Neural cell (in vitro differentiated cells): Measurements from ENCODE around the gene CAPN5. TPM values are rescaled to one million over a fixed set of nuclear protein-coding genes. Genes with fewer than 3 reads are reported as not detected.

Experiments used
- H2AFZ ChIP-seq: fragments of 200-600, 300-800 bp; sonication (generic), shearing (Covaris generic); 2 replicates; pipeline ENCODE4 v1.6.0; 2014; ENCODE audit warnings: low read depth, mild to moderate bottlenecking, antibody characterized with exemption, low read length, moderate library complexity
- H3F3A ChIP-seq: fragments of 200-600 bp; shearing (Covaris generic); 2 replicates; pipeline ENCODE4 v1.6.1; 2016; ENCODE audit warnings: mild to moderate bottlenecking, moderate library complexity, mixed read lengths, antibody characterized with exemption, low read length; ENCODE audit not compliant: insufficient read depth, poor library complexity, severe bottlenecking
- H3K27ac ChIP-seq: fragments of 200-600, 300-800 bp; sonication (generic), shearing (Covaris generic); 2 replicates; pipeline ENCODE4 v1.5.1; 2014; ENCODE audit warnings: mild to moderate bottlenecking, low read length, moderate library complexity
- H3K27me3 ChIP-seq: fragments of 300-800, 200-600 bp; sonication (generic), shearing (Covaris generic); 2 replicates; pipeline ENCODE4 v1.6.0; 2014; ENCODE audit warnings: mild to moderate bottlenecking, low read depth, low read length, moderate library complexity; ENCODE audit not compliant: insufficient read depth
- H3K36me3 ChIP-seq: fragments of 300-800, 200-600 bp; sonication (generic), shearing (Covaris generic); 2 replicates; pipeline ENCODE4 v1.5.1; 2014; ENCODE audit warnings: mild to moderate bottlenecking, antibody characterized with exemption, low read length, moderate library complexity; ENCODE audit not compliant: insufficient read depth
- H3K4me2 ChIP-seq: fragments of 300-800, 200-600 bp; sonication (generic), shearing (Covaris generic); 2 replicates; pipeline ENCODE4 v1.6.0; 2014; ENCODE audit warnings: mild to moderate bottlenecking, low read length
- H3K4me3 ChIP-seq: fragments of 300-800, 200-600 bp; sonication (generic), shearing (Covaris generic); 2 replicates; pipeline ENCODE4 v1.5.1; 2014; ENCODE audit warnings: mild to moderate bottlenecking, low read length, moderate library complexity
- H3K79me2 ChIP-seq: fragments of 200-600 bp; shearing (Covaris generic); replicated peaks from 2 replicates; pipeline ENCODE4 v1.6.0; 2014; ENCODE audit warnings: mild to moderate bottlenecking, low read length, moderate library complexity; ENCODE audit not compliant: insufficient read depth
- H3K9ac ChIP-seq: fragments of 300-800, 200-600 bp; sonication (generic), shearing (Covaris generic); 2 replicates; pipeline ENCODE4 v1.6.1; 2016; ENCODE audit warnings: mild to moderate bottlenecking, low read length, mixed read lengths
- H3K9me2 ChIP-seq: fragments of 200-600 bp; shearing (Covaris generic); 2 replicates; pipeline ENCODE4 v1.6.1; 2016; ENCODE audit warnings: mild to moderate bottlenecking, low read length, mixed read lengths; ENCODE audit not compliant: insufficient read depth
- H3K9me3 ChIP-seq: fragments of 200-600, 300-800 bp; sonication (generic), shearing (Covaris generic); 2 replicates; pipeline ENCODE4 v1.6.1; 2016; ENCODE audit warnings: mild to moderate bottlenecking, mixed run types, low read length, moderate library complexity, mixed read lengths
- H4K20me1 ChIP-seq: fragments of 200-600 bp; shearing (Covaris generic); 2 replicates; pipeline ENCODE4 v1.6.1; 2016; ENCODE audit warnings: mild to moderate bottlenecking, mixed run types; ENCODE audit not compliant: insufficient read depth
- EP300 ChIP-seq: fragments of 450-650 bp; conservative IDR thresholded peaks from 2 replicates; pipeline ENCODE4 v1.6.1; 2014; ENCODE audit warnings: antibody characterized with exemption, mild to moderate bottlenecking, moderate library complexity; ENCODE audit not compliant: poor library complexity, severe bottlenecking
- EZH2 ChIP-seq: fragments of 200-600, 300-800 bp; shearing (Covaris generic), sonication (generic); IDR thresholded peaks from 2 replicates; pipeline ENCODE4 v1.6.1; 2014; ENCODE audit warnings: antibody characterized with exemption, low read length, borderline replicate concordance, mild to moderate bottlenecking; ENCODE audit not compliant: insufficient read depth, poor library complexity, severe bottlenecking
- MXI1 ChIP-seq: fragments of 450-650 bp; conservative IDR thresholded peaks from 2 replicates; pipeline ENCODE4 v1.6.1; 2014; ENCODE audit warnings: antibody characterized with exemption, mild to moderate bottlenecking; ENCODE audit not compliant: poor library complexity, severe bottlenecking
- POLR2AphosphoS5 ChIP-seq: IDR thresholded peaks from 2 replicates; pipeline ENCODE4 v1.6.1; 2012
- RAD21 ChIP-seq: fragments of 450-650 bp; conservative IDR thresholded peaks from 2 replicates; pipeline ENCODE4 v1.6.1; 2014; ENCODE audit warnings: antibody characterized with exemption, mild to moderate bottlenecking, moderate library complexity
- SMC3 ChIP-seq: fragments of 450-650 bp; conservative IDR thresholded peaks from 2 replicates; pipeline ENCODE4 v1.6.1; 2014; ENCODE audit warnings: antibody characterized with exemption, mild to moderate bottlenecking, moderate library complexity; ENCODE audit not compliant: poor library complexity
- TAF1 ChIP-seq: IDR thresholded peaks from 2 replicates; pipeline ENCODE4 v1.6.1; 2012; ENCODE audit warnings: low read depth
- polyA plus RNA-seq: library from polyadenylated mRNA; depleted of rRNA; stranded (reverse); fragments of >200 nt; gene quantifications from 2 replicates; pipeline ENCODE4 v1.2.3, GENCODE V29; 2014
- TF ChIP-seq, protein P1 (sequence below): fragments of 450-650 bp; IDR thresholded peaks from 2 replicates; pipeline ENCODE4 v1.5.1; 2014; ENCODE audit warnings: antibody characterized with exemption, mild to moderate bottlenecking, moderate library complexity; ENCODE audit not compliant: poor library complexity, severe bottlenecking
- TF ChIP-seq, protein P2 (sequence below): IDR thresholded peaks from 2 replicates; pipeline ENCODE4 v1.6.1; 2012; ENCODE audit warnings: borderline replicate concordance

The CAPN5 gene
- polyA plus RNA-seq, 1 donor from 2014 or later = 20.5 TPM

DNA sequence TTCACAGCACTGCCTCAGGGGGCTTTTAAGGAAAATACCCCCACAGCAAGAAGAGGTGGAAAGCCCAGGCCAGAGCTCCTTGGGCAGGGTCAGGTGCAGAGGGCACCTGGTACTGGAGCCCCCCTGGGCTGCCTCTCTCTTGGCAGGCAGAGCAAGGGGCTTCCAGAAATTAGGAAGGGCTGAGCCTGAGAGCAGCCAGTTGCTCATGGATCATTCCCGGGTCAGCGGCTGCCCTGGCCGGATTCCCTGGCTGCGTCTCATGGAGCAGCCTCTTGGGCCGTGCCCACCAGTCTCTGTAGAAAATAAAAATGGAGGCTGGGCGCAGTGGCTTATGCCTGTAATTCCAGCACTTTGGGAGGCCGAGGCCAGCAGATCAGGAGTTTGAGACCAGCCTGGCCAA lies 25.6 kb downstream of the CAPN5 start:
- H3K4me3 ChIP-seq = no peak overlapping the region
- no peak overlapping the region for H3K27ac ChIP-seq
- H3K27me3 ChIP-seq = no peaks in the 10 kb centered on the region
- H3K79me2 ChIP-seq = no peaks in the 10 kb centered on the region
- H2AFZ ChIP-seq = no peak overlapping the region
- no peaks in the 10 kb centered on the region for H3K9me2 ChIP-seq
- H3K9me3 ChIP-seq = no peaks in the 10 kb centered on the region
- H4K20me1 ChIP-seq = no peaks in the 10 kb centered on the region
- no peaks in the 10 kb centered on the region for H3K36me3 ChIP-seq
- H3K9ac ChIP-seq = no peak overlapping the region
- no peak for TF ChIP-seq POLR2AphosphoS5
- TF ChIP-seq MXI1 = no peak
- TF ChIP-seq EZH2 = no peak
- TF ChIP-seq SMC3 = no peak
- TF ChIP-seq TAF1 = no peak
- TF ChIP-seq, protein P1, sequence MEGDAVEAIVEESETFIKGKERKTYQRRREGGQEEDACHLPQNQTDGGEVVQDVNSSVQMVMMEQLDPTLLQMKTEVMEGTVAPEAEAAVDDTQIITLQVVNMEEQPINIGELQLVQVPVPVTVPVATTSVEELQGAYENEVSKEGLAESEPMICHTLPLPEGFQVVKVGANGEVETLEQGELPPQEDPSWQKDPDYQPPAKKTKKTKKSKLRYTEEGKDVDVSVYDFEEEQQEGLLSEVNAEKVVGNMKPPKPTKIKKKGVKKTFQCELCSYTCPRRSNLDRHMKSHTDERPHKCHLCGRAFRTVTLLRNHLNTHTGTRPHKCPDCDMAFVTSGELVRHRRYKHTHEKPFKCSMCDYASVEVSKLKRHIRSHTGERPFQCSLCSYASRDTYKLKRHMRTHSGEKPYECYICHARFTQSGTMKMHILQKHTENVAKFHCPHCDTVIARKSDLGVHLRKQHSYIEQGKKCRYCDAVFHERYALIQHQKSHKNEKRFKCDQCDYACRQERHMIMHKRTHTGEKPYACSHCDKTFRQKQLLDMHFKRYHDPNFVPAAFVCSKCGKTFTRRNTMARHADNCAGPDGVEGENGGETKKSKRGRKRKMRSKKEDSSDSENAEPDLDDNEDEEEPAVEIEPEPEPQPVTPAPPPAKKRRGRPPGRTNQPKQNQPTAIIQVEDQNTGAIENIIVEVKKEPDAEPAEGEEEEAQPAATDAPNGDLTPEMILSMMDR = no peak
- TF ChIP-seq, protein P2, sequence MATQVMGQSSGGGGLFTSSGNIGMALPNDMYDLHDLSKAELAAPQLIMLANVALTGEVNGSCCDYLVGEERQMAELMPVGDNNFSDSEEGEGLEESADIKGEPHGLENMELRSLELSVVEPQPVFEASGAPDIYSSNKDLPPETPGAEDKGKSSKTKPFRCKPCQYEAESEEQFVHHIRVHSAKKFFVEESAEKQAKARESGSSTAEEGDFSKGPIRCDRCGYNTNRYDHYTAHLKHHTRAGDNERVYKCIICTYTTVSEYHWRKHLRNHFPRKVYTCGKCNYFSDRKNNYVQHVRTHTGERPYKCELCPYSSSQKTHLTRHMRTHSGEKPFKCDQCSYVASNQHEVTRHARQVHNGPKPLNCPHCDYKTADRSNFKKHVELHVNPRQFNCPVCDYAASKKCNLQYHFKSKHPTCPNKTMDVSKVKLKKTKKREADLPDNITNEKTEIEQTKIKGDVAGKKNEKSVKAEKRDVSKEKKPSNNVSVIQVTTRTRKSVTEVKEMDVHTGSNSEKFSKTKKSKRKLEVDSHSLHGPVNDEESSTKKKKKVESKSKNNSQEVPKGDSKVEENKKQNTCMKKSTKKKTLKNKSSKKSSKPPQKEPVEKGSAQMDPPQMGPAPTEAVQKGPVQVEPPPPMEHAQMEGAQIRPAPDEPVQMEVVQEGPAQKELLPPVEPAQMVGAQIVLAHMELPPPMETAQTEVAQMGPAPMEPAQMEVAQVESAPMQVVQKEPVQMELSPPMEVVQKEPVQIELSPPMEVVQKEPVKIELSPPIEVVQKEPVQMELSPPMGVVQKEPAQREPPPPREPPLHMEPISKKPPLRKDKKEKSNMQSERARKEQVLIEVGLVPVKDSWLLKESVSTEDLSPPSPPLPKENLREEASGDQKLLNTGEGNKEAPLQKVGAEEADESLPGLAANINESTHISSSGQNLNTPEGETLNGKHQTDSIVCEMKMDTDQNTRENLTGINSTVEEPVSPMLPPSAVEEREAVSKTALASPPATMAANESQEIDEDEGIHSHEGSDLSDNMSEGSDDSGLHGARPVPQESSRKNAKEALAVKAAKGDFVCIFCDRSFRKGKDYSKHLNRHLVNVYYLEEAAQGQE = no peak
- H3K4me2 ChIP-seq = no peak overlapping the region
- no peaks in the 10 kb centered on the region for H3F3A ChIP-seq

DNA sequence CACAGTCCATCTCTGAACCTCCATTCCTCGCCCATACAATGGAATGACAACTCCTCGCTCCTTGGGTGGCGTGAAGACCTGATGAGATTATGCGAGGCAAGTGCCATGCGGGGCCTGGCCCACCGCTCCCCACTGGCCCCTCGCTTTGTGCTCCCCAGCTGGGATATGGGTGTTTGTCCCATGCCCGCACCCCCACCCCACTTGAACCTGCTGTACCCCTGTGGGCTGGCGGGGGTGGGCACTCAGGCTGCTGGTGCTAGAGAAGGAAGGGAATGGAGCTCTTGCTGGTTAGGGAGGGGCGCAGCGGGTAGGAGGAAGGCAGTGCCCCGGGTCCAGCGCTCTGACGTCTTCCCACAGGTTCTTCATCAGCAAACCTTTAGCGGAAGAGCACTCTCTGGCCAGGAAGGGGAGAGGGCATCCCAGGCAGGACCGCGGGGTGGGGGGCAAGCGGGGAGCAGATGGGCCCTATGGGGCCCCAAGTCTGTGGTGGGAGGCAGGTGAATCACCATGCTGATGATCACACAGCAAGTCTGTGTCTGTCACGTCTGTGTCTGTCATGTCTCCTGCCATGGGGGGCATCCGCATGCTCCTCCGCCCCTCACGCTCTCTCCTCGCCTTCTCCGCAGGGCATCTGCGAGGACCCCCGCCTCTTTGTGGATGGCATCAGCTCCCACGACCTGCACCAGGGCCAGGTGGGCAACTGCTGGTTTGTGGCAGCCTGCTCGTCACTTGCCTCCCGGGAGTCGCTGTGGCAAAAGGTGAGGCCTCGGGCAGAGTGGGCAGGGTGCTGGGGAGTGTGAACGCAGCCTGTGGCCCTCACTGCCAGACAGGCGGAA lies 26.5 kb downstream of the CAPN5 start:
- no peak overlapping the region for H3K27ac ChIP-seq
- no peaks in the 10 kb centered on the region for H3K36me3 ChIP-seq

More for the DNA sequence above, 26.5 kb downstream of the CAPN5 start:
- H4K20me1 ChIP-seq = no peaks in the 10 kb centered on the region
- H3K9me3 ChIP-seq = no peaks in the 10 kb centered on the region
- no peaks in the 10 kb centered on the region for H3K9me2 ChIP-seq
- no peak overlapping the region for H2AFZ ChIP-seq
- TF ChIP-seq TAF1 (no peak), SMC3 (no peak), EP300 (no peak), EZH2 (no peak), RAD21 (no peak), POLR2AphosphoS5 (no peak), MXI1 (no peak)
- TF ChIP-seq, protein P2 = no peak
- TF ChIP-seq, protein P1 = no peak
- H3K4me3 ChIP-seq = no peak overlapping the region
- H3K4me2 ChIP-seq = no peak overlapping the region
- H3K79me2 ChIP-seq = no peaks in the 10 kb centered on the region
- no peaks in the 10 kb centered on the region for H3K27me3 ChIP-seq
- no peaks in the 10 kb centered on the region for H3F3A ChIP-seq
- no peak overlapping the region for H3K9ac ChIP-seq
